G401 (cell line): ENCODE measurements around the gene ERAL1. TPM values are rescaled to one million over a fixed set of nuclear protein-coding genes. Genes with fewer than 3 reads are reported as not detected.

Experiments used
- DNase-seq: peaks from one replicate; pipeline ENCODE4 v3.0.0-alpha.2; 2015; ENCODE audit warnings: low spot score
- in situ Hi-C: cut with HindIII; loops from 2 replicates; pipeline ENCODE4 v1.10.0; 2016; ENCODE audit warnings: low sequenced_read_pairs, mixed read lengths
- total RNA-seq: library from RNA; depleted of rRNA; stranded (reverse); fragments of >200 nt; shearing (Covaris generic); gene quantifications from 2 replicates; pipeline ENCODE4 v1.2.3, GENCODE V29; 2014; rRNA removed

ERAL1 gene
- total RNA-seq, 1 experiment from 2014 or later: 96.8 TPM

DNA sequence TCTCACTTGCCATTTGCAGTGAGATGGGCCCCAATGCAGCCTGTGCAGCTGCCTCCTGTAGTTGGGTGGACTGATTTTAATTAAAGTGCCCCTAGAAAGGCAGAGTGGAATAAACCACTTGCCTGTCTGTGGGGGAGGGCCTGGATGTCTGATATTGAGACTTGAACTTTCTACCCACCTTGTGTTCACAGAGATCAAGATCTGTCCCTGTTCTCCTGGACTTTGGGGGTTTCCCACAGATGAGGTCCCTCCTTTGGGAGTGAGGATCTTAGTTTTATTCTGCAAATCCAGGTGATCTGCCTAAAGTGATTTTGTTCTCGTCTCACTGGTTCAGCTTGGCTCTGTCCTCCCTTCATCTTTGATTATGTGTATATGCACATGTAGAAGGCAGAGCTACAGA is 55.7 kb downstream of the ERAL1 start:
- in situ Hi-C loops: no loop called here
- DNase-seq: no peak

Other genes with a start within 250 kb of the ERAL1 start
- gene RSKR, start 240.8 kb upstream of the ERAL1 start, total RNA-seq: 1.3 and 2.7 TPM in 2 replicates
- gene BLTP2, start 209.9 kb upstream of the ERAL1 start, total RNA-seq: 77.8 and 137 TPM in 2 replicates
- 57.7 and 73.3 TPM in 2 replicates for gene SDF2, start 193.1 kb upstream of the ERAL1 start, total RNA-seq
- gene SUPT6H, start 192.8 kb upstream of the ERAL1 start, total RNA-seq: 24.4 and 43.0 TPM in 2 replicates
- gene PROCA1, start 143.1 kb upstream of the ERAL1 start, total RNA-seq: 2.4 and 17.2 TPM in 2 replicates
- 373 TPM in 2 replicates for gene RAB34, start 137.1 kb upstream of the ERAL1 start, total RNA-seq
- 1,133 and 1,289 TPM in 2 replicates for gene RPL23A, start 135.0 kb upstream of the ERAL1 start, total RNA-seq
- gene TLCD1, start 128.8 kb upstream of the ERAL1 start, total RNA-seq: 9.2 and 12.1 TPM in 2 replicates
- 10.2 and 15.1 TPM in 2 replicates for gene NEK8, start 126.2 kb upstream of the ERAL1 start, total RNA-seq
- gene TRAF4, start 111.0 kb upstream of the ERAL1 start, total RNA-seq: 51.8 and 69.0 TPM in 2 replicates
- 0.86 and 8.0 TPM in 2 replicates for gene FAM222B, start 12.2 kb upstream of the ERAL1 start, total RNA-seq
- gene FLOT2, start 42.7 kb downstream of the ERAL1 start, total RNA-seq: 57.5 and 59.7 TPM in 2 replicates
- gene DHRS13, start 48.1 kb downstream of the ERAL1 start, total RNA-seq: 24.7 and 30.9 TPM in 2 replicates
- 26.8 and 48.5 TPM in 2 replicates for gene PHF12, start 96.5 kb downstream of the ERAL1 start, total RNA-seq
- not detected in 2 replicates for gene SEZ6, start 151.0 kb downstream of the ERAL1 start, total RNA-seq
- gene PIPOX, start 188.1 kb downstream of the ERAL1 start, total RNA-seq: 4.7 TPM in 1 of 2 replicates, not detected in the other